Measurements from ENCODE around the gene DEGS2. TPM values are rescaled to one million over a fixed set of nuclear protein-coding genes. Genes with fewer than 3 reads are reported as not detected.

DEGS2 gene
- total and polyA plus RNA-seq, 2 of the 13 experiments (the other 11 are each of a cell fraction or from before 2014, with no cell fraction given): 0.09 TPM

DNA sequence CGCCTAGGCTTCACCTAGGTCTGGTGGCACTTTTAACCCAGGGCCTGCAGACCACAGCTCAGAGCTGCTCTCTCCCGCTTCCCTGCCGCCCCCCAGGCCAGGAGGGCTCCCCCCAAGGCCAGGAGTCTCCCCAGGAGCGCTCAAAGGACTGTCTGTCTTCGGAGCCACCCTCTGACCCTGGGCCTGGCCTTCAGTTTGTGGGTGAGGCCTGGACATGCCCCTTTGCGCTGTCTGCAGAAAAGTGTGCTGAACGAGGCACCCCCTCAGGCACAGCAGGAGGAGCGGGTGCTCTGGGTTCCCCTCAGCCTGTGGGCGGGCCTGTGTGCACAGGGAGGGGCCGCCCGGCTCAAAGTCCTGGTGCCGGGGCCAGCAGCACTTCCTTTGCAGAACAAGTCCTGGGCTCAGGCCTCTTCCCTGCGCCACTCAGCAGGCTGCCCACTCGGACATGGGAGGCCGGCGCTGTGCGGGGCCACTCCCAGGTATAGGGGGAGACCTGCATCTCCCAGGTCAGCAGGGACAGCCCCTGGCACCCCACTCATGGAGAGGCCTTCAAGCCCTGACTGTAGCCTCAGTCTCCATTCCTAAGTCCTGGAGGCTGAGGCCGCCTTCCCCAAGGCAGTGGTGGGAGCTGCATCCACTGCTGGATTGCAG lies 14.3 kb downstream of the DEGS2 start (continued):
- TF ChIP-seq, protein P1, sequence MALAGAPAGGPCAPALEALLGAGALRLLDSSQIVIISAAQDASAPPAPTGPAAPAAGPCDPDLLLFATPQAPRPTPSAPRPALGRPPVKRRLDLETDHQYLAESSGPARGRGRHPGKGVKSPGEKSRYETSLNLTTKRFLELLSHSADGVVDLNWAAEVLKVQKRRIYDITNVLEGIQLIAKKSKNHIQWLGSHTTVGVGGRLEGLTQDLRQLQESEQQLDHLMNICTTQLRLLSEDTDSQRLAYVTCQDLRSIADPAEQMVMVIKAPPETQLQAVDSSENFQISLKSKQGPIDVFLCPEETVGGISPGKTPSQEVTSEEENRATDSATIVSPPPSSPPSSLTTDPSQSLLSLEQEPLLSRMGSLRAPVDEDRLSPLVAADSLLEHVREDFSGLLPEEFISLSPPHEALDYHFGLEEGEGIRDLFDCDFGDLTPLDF (CRISPR knock-in tag; IDR thresholded peaks at IDR 0.05): no peak
- TF ChIP-seq TARDBP (CRISPR knock-in tag; IDR thresholded peaks at IDR 0.05) (peak; percentile 63; the same call in 1 of the 2 replicates), MTF1 (CRISPR knock-in tag; IDR thresholded peaks at IDR 0.05) (no peak), PAWR (CRISPR knock-in tag; IDR thresholded peaks at IDR 0.05; ENCODE audit: borderline replicate concordance) (no peak), ISL2 (CRISPR knock-in tag; IDR thresholded peaks at IDR 0.05) (0 out of 2 replicates have a peak, but pooled peaks have one; percentile 52), NKX3-1 (CRISPR knock-in tag; IDR thresholded peaks at IDR 0.05) (0 out of 2 replicates have a peak, but pooled peaks have one; percentile 68), BHLHE40 (IDR thresholded peaks at IDR 0.05; ENCODE audit: low read length) (no peak), ZNF510 (CRISPR knock-in tag; IDR thresholded peaks at IDR 0.05; ENCODE audit: low read depth) (no peak), MBD4 (IDR thresholded peaks at IDR 0.05; ENCODE audit: borderline replicate concordance, low read length) (no peak)
- TF ChIP-seq, protein P2, sequence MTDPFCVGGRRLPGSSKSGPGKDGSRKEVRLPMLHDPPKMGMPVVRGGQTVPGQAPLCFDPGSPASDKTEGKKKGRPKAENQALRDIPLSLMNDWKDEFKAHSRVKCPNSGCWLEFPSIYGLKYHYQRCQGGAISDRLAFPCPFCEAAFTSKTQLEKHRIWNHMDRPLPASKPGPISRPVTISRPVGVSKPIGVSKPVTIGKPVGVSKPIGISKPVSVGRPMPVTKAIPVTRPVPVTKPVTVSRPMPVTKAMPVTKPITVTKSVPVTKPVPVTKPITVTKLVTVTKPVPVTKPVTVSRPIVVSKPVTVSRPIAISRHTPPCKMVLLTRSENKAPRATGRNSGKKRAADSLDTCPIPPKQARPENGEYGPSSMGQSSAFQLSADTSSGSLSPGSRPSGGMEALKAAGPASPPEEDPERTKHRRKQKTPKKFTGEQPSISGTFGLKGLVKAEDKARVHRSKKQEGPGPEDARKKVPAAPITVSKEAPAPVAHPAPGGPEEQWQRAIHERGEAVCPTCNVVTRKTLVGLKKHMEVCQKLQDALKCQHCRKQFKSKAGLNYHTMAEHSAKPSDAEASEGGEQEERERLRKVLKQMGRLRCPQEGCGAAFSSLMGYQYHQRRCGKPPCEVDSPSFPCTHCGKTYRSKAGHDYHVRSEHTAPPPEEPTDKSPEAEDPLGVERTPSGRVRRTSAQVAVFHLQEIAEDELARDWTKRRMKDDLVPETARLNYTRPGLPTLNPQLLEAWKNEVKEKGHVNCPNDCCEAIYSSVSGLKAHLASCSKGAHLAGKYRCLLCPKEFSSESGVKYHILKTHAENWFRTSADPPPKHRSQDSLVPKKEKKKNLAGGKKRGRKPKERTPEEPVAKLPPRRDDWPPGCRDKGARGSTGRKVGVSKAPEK (CRISPR knock-in tag; IDR thresholded peaks at IDR 0.05; ENCODE audit: borderline replicate concordance): no peak
- TF ChIP-seq, protein P3, sequence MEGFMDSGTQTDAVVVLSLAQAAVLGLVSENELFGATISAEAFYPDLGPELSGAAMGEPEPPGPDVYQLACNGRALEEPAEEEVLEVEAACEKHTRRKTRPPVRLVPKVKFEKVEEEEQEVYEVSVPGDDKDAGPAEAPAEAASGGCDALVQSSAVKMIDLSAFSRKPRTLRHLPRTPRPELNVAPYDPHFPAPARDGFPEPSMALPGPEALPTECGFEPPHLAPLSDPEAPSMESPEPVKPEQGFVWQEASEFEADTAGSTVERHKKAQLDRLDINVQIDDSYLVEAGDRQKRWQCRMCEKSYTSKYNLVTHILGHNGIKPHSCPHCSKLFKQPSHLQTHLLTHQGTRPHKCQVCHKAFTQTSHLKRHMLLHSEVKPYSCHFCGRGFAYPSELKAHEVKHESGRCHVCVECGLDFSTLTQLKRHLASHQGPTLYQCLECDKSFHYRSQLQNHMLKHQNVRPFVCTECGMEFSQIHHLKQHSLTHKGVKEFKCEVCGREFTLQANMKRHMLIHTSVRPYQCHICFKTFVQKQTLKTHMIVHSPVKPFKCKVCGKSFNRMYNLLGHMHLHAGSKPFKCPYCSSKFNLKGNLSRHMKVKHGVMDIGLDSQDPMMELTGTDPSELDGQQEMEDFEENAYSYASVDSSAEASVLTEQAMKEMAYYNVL (CRISPR knock-in tag; IDR thresholded peaks at IDR 0.05; ENCODE audit: borderline replicate concordance): peak; percentile 44; the same call in 1 of the 2 replicates
- TF ChIP-seq, protein P4, sequence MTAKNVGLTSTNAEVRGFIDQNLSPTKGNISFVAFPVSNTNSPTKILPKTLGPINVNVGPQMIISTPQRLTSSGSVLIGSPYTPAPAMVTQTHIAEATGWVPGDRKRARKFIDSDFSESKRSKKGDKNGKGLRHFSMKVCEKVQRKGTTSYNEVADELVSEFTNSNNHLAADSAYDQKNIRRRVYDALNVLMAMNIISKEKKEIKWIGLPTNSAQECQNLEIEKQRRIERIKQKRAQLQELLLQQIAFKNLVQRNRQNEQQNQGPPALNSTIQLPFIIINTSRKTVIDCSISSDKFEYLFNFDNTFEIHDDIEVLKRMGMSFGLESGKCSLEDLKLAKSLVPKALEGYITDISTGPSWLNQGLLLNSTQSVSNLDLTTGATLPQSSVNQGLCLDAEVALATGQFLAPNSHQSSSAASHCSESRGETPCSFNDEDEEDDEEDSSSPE (CRISPR knock-in tag; IDR thresholded peaks at IDR 0.05): peak; percentile 60
- TF ChIP-seq, protein P5, sequence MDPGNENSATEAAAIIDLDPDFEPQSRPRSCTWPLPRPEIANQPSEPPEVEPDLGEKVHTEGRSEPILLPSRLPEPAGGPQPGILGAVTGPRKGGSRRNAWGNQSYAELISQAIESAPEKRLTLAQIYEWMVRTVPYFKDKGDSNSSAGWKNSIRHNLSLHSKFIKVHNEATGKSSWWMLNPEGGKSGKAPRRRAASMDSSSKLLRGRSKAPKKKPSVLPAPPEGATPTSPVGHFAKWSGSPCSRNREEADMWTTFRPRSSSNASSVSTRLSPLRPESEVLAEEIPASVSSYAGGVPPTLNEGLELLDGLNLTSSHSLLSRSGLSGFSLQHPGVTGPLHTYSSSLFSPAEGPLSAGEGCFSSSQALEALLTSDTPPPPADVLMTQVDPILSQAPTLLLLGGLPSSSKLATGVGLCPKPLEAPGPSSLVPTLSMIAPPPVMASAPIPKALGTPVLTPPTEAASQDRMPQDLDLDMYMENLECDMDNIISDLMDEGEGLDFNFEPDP (CRISPR knock-in tag; conservative IDR thresholded peaks at IDR 0.05): peak; percentile 97; the same call in 1 of the 2 replicates
- TF ChIP-seq, protein P6, sequence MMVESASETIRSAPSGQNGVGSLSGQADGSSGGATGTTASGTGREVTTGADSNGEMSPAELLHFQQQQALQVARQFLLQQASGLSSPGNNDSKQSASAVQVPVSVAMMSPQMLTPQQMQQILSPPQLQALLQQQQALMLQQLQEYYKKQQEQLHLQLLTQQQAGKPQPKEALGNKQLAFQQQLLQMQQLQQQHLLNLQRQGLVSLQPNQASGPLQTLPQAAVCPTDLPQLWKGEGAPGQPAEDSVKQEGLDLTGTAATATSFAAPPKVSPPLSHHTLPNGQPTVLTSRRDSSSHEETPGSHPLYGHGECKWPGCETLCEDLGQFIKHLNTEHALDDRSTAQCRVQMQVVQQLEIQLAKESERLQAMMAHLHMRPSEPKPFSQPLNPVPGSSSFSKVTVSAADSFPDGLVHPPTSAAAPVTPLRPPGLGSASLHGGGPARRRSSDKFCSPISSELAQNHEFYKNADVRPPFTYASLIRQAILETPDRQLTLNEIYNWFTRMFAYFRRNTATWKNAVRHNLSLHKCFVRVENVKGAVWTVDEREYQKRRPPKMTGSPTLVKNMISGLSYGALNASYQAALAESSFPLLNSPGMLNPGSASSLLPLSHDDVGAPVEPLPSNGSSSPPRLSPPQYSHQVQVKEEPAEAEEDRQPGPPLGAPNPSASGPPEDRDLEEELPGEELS (CRISPR knock-in tag; IDR thresholded peaks at IDR 0.05): peak; percentile 36; the same call in 1 of the 2 replicates
- TF ChIP-seq, protein P7, sequence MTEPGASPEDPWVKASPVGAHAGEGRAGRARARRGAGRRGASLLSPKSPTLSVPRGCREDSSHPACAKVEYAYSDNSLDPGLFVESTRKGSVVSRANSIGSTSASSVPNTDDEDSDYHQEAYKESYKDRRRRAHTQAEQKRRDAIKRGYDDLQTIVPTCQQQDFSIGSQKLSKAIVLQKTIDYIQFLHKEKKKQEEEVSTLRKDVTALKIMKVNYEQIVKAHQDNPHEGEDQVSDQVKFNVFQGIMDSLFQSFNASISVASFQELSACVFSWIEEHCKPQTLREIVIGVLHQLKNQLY (CRISPR knock-in tag; IDR thresholded peaks at IDR 0.05): no peak
- TF ChIP-seq, protein P8, sequence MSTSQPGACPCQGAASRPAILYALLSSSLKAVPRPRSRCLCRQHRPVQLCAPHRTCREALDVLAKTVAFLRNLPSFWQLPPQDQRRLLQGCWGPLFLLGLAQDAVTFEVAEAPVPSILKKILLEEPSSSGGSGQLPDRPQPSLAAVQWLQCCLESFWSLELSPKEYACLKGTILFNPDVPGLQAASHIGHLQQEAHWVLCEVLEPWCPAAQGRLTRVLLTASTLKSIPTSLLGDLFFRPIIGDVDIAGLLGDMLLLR (CRISPR knock-in tag; IDR thresholded peaks at IDR 0.05): no peak

All from HepG2 (cell line).